OCI-LY1 (cell line): ENCODE results near the gene MYL6.

Experiments
- H2AFZ ChIP-seq: fragments of 200-600 bp; sonication (generic), shearing (Covaris generic); 2 replicates; pipeline ENCODE4 v1.6.0; 2014; ENCODE audit warnings: antibody characterized with exemption, mild to moderate bottlenecking, low read length
- H3F3A ChIP-seq: fragments of 200-600 bp; sonication (generic), shearing (Covaris generic); 2 replicates; pipeline ENCODE4 v1.6.0; 2014; ENCODE audit warnings: mild to moderate bottlenecking, antibody characterized with exemption, low read length, moderate library complexity; ENCODE audit not compliant: insufficient read depth
- H3K27ac ChIP-seq: fragments of 200-600 bp; sonication (generic); 2 replicates; pipeline ENCODE4 v1.5.1; 2014; ENCODE audit warnings: low read length, mixed run types, mild to moderate bottlenecking, low read depth; ENCODE audit not compliant: poor library complexity, severe bottlenecking
- H3K27me3 ChIP-seq: fragments of 200-600 bp; sonication (generic); 2 replicates; pipeline ENCODE4 v1.6.0; 2014; ENCODE audit warnings: antibody characterized with exemption, mild to moderate bottlenecking, low read length, moderate library complexity; ENCODE audit not compliant: insufficient read depth
- H3K36me3 ChIP-seq: fragments of 200-600 bp; sonication (generic); 2 replicates; pipeline ENCODE4 v1.6.1; 2014; ENCODE audit warnings: mild to moderate bottlenecking, antibody characterized with exemption, low read length, moderate library complexity, mixed read lengths; ENCODE audit not compliant: insufficient read depth
- H3K4me1 ChIP-seq: fragments of 200-600 bp; sonication (generic); 2 replicates; pipeline ENCODE4 v1.5.1; 2014; ENCODE audit warnings: mild to moderate bottlenecking, low read length, moderate library complexity; ENCODE audit not compliant: insufficient read depth, severe bottlenecking
- H3K4me2 ChIP-seq: fragments of 200-600 bp; sonication (generic), shearing (Covaris generic); 2 replicates; pipeline ENCODE4 v1.6.1; 2014; ENCODE audit warnings: low read length
- H3K4me3 ChIP-seq: fragments of 200-600 bp; sonication (generic); 2 replicates; pipeline ENCODE4 v1.5.1; 2014; ENCODE audit warnings: low read length, low read depth, mild to moderate bottlenecking, mixed read lengths; ENCODE audit not compliant: poor library complexity, severe bottlenecking
- H3K79me2 ChIP-seq: fragments of 200-600 bp; shearing (Covaris generic); 2 replicates; pipeline ENCODE4 v1.6.1; 2016; ENCODE audit warnings: mixed run types, low read length, mixed read lengths; ENCODE audit not compliant: insufficient read depth
- H3K9ac ChIP-seq: fragments of 200-600 bp; sonication (generic), shearing (Covaris generic); 2 replicates; pipeline ENCODE4 v1.6.1; 2014; ENCODE audit warnings: mild to moderate bottlenecking, low read length, mixed read lengths
- H3K9me2 ChIP-seq: fragments of 200-600 bp; sonication (generic), shearing (Covaris generic); 2 replicates; pipeline ENCODE4 v1.6.1; 2014; ENCODE audit warnings: low read depth, mild to moderate bottlenecking, low read length, mixed read lengths
- H3K9me3 ChIP-seq: fragments of 200-600 bp; shearing (Covaris generic); 2 replicates; pipeline ENCODE4 v1.6.1; 2014; ENCODE audit warnings: low read length, mixed read lengths
- H4K20me1 ChIP-seq: fragments of 200-600 bp; sonication (generic), shearing (Covaris generic); 2 replicates; pipeline ENCODE4 v1.6.0; 2016; ENCODE audit warnings: mild to moderate bottlenecking, low read length; ENCODE audit not compliant: insufficient read depth
- CTCF ChIP-seq: fragments of 200-600 bp; sonication (generic), shearing (Covaris generic); IDR thresholded peaks from 2 replicates; pipeline ENCODE4 v1.5.1; 2017; ENCODE audit warnings: mild to moderate bottlenecking, antibody characterized with exemption, low read length, moderate library complexity, mixed read lengths
- EZH2 ChIP-seq: fragments of 200-600 bp; sonication (generic), shearing (Covaris generic); IDR thresholded peaks from 2 replicates; pipeline ENCODE4 v1.8.0; 2017; ENCODE audit warnings: borderline replicate concordance, mixed run types, mild to moderate bottlenecking, antibody characterized with exemption, low read length, moderate library complexity, mixed read lengths

MYL6 gene

DNA sequence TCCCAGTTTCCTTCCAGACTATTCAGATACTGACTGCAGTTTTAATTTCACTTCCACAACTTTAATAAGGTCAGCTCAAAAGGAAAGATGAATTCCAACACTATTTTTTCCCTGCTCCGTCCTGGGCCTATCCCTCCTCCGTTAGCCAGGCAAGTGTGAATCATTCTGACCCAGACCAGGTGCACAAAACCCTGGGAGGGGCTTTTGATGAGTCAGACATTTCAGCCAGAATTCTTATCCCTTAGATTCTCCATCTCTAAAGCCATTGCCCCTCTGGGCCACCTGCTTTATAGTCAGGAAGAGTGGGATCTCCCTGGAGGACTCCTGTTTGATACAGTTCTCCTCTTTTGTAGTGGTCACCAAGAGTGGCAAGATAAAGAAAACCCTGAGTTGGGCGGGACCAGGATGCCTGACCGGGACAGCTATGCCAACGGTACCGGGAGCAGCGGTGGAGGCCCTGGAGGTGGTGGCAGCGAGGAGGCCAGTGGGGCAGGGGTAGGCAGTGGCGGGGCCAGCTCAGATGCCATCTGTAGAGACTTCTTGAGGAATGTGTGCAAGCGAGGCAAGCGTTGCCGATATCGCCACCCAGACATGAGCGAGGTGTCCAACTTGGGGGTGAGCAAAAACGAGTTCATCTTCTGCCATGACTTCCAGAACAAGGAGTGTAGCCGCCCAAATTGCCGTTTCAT lies 37.9 kb upstream of the MYL6 start:
- TF ChIP-seq EZH2, result no peak
- TF ChIP-seq CTCF, result no peak
- Histone ChIP-seq H3K9ac (peak overlapping the region; percentile 82; the same call in 1 of the 2 replicates), H3K9me3 (no peaks in the 10 kb centered on the region), H3K79me2 (peaks cover 7% of the 10 kb centered on the region), H3K9me2 (no peaks in the 10 kb centered on the region), H4K20me1 (no peaks in the 10 kb centered on the region), H3K4me1 (peaks cover 32% of the 10 kb centered on the region), H3K4me2 (no peak overlapping the region), H3K27ac (no peak overlapping the region), H3K4me3 (no peak overlapping the region), H3K27me3 (no peaks in the 10 kb centered on the region), H2AFZ (no peak overlapping the region), H3K36me3 (peaks cover 25% of the 10 kb centered on the region), H3F3A (peaks cover 1% of the 10 kb centered on the region; the same call in 1 of the 2 replicates)

DNA sequence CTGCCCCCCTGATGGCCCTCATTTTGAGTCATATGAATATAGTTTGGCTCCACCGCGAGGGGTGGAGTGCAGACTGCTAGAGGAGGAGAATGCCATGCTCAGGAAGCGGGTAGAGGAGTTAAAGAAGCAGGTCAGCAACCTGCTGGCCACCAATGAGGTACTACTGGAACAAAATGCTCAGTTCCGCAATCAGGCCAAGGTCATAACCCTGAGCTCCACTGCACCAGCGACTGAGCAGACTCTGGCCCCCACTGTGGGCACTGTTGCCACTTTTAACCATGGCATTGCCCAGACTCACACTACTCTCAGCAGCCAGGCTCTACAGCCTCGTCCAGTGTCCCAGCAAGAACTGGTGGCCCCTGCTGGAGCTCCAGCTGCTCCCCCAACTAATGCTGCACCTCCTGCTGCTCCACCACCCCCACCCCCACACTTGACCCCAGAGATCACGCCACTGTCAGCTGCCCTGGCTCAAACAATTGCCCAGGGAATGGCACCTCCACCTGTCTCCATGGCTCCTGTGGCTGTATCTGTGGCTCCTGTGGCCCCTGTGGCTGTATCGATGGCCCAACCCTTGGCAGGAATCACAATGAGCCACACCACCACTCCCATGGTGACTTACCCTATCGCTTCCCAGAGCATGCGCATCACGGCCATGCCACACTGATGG lies 36.8 kb upstream of the MYL6 start:
- Histone ChIP-seq H3K27me3 (no peaks in the 10 kb centered on the region), H3K36me3 (peaks cover 25% of the 10 kb centered on the region), H3K4me2 (no peak overlapping the region), H3F3A (no peaks in the 10 kb centered on the region), H3K27ac (no peak overlapping the region), H3K4me1 (peaks cover 38% of the 10 kb centered on the region), H3K9me2 (no peaks in the 10 kb centered on the region), H3K4me3 (no peak overlapping the region), H3K79me2 (peaks cover 7% of the 10 kb centered on the region), H3K9me3 (no peaks in the 10 kb centered on the region), H3K9ac (no peak overlapping the region), H2AFZ (no peak overlapping the region), H4K20me1 (no peaks in the 10 kb centered on the region)
- TF ChIP-seq CTCF (no peak), EZH2 (no peak)

- Histone ChIP-seq H4K20me1 (no peaks in the 10 kb centered on the region), H3K79me2 (no peaks in the 10 kb centered on the region), H3K4me1 (peaks cover 51% of the 10 kb centered on the region), H3K4me2 (no peak overlapping the region), H3K36me3 (peaks cover 14% of the 10 kb centered on the region; the same call in 1 of the 2 replicates), H3K4me3 (no peak overlapping the region), H3K9me2 (no peaks in the 10 kb centered on the region), H3K27ac (no peak overlapping the region), H3K9ac (no peak overlapping the region), H2AFZ (no peak overlapping the region), H3K9me3 (no peaks in the 10 kb centered on the region), H3K27me3 (no peaks in the 10 kb centered on the region), H3F3A (peaks cover 11% of the 10 kb centered on the region)
- TF ChIP-seq CTCF (no peak), EZH2 (no peak)
Measured at GRCh38 chr12:56122637-56123036, 35.5 kb upstream of the MYL6 start.
